Liver (tissue), 9 donors: ENCODE results near the gene HNF4A. TPM values are rescaled to one million over a fixed set of nuclear protein-coding genes. Genes with fewer than 3 reads are reported as not detected.

Experiments used
- DNase-seq: peaks from one replicate; pipeline ENCODE4 v3.0.0-alpha.2; 2017; ENCODE audit warnings: low spot score
- H3K27ac ChIP-seq, 2 donors: one replicate each; pipeline ENCODE4 v1.7.0; 2013; ENCODE audit warnings: inconsistent platforms in 2 of 2, low read length in 2 of 2, control low read depth in 1 of 2, low read depth in 1 of 2, mild to moderate bottlenecking in 1 of 2
- H3K27me3 ChIP-seq, 4 donors: one replicate each; pipeline versions ENCODE4 v1.6.1 to v1.7.0; 2013; ENCODE audit warnings: low read length in 3 of 4, inconsistent platforms in 1 of 4, mild to moderate bottlenecking in 1 of 4, moderate library complexity in 1 of 4; ENCODE audit not compliant: control insufficient read depth in 4 of 4, insufficient read depth in 4 of 4
- H3K36me3 ChIP-seq, 4 donors: one replicate each; pipeline versions ENCODE4 v1.6.1 to v1.7.0; 2013; ENCODE audit warnings: low read length in 3 of 4, mild to moderate bottlenecking in 3 of 4, low read depth in 1 of 4, moderate library complexity in 1 of 4; ENCODE audit not compliant: control insufficient read depth in 4 of 4, insufficient read depth in 3 of 4
- H3K4me1 ChIP-seq, 4 donors: one replicate each; pipeline versions ENCODE4 v1.6.1 to v1.7.0; 2013; ENCODE audit warnings: low read length in 3 of 4, mild to moderate bottlenecking in 3 of 4, moderate library complexity in 1 of 4; ENCODE audit not compliant: control insufficient read depth in 4 of 4, insufficient read depth in 4 of 4
- H3K4me3 ChIP-seq, 3 donors: one replicate each; pipeline versions ENCODE4 v1.6.1 to v1.7.0; 2013; ENCODE audit warnings: low read length in 3 of 3, control low read depth in 1 of 3, low read depth in 1 of 3, mild to moderate bottlenecking in 1 of 3
- H3K9ac ChIP-seq, 2 donors: one replicate each; pipeline ENCODE4 v1.7.0; 2013; ENCODE audit warnings: low read length in 2 of 2, mild to moderate bottlenecking in 2 of 2, moderate library complexity in 2 of 2, control low read depth in 1 of 2, low read depth in 1 of 2
- H3K9me3 ChIP-seq, 4 donors: one replicate each; pipeline versions ENCODE4 v1.6.1 to v1.7.0; 2013; ENCODE audit warnings: low read length in 3 of 4; ENCODE audit not compliant: control insufficient read depth in 4 of 4
- CTCF ChIP-seq: fragments of 150-350 bp; IDR thresholded peaks from 2 replicates; pipeline ENCODE4 v1.5.1; 2017; ENCODE audit warnings: improper control_type of control experiment, low read depth, low read length; ENCODE audit not compliant: missing input control
- EGR1 ChIP-seq, 2 donors: IDR thresholded peaks; 2 replicates each; pipeline ENCODE4 v1.6.1; 2016 to 2018; ENCODE audit warnings: antibody characterized with exemption in 2 of 2, low read depth in 2 of 2
- FOXA1 ChIP-seq: IDR thresholded peaks from 2 replicates; pipeline ENCODE4 v1.6.1; 2016; ENCODE audit warnings: antibody characterized with exemption
- GABPA ChIP-seq, 2 donors: IDR thresholded peaks in 1 of 2; conservative IDR thresholded peaks in 1 of 2; 2 replicates each; pipeline ENCODE4 v1.6.1; 2016; ENCODE audit warnings: antibody characterized with exemption in 2 of 2, mild to moderate bottlenecking in 1 of 2, moderate library complexity in 1 of 2
- HNF4A ChIP-seq, 2 donors: conservative IDR thresholded peaks; 2 replicates each; pipeline ENCODE4 v1.6.1; 2016; ENCODE audit warnings: antibody characterized with exemption in 2 of 2, mild to moderate bottlenecking in 2 of 2
- HNF4G ChIP-seq: IDR thresholded peaks from 2 replicates; pipeline ENCODE4 v1.6.1; 2016; ENCODE audit warnings: antibody characterized with exemption
- JUND ChIP-seq, 2 donors: IDR thresholded peaks; 2 replicates each; pipeline ENCODE4 v1.6.1; 2016; ENCODE audit warnings: antibody characterized with exemption in 2 of 2
- NR2F2 ChIP-seq: IDR thresholded peaks from 2 replicates; pipeline ENCODE4 v1.6.1; 2016; ENCODE audit warnings: antibody characterized with exemption
- RXRA ChIP-seq, 2 donors: IDR thresholded peaks; 2 replicates each; pipeline ENCODE4 v1.6.1; 2017 to 2018; ENCODE audit warnings: antibody characterized with exemption in 2 of 2, mild to moderate bottlenecking in 1 of 2
- SP1 ChIP-seq: IDR thresholded peaks from 2 replicates; pipeline ENCODE4 v1.6.1; 2018; ENCODE audit warnings: antibody characterized with exemption, mild to moderate bottlenecking
- TAF1 ChIP-seq: conservative IDR thresholded peaks from 2 replicates; pipeline ENCODE4 v1.6.1; 2016; ENCODE audit warnings: antibody characterized with exemption, mild to moderate bottlenecking
- YY1 ChIP-seq: IDR thresholded peaks from 2 replicates; pipeline ENCODE4 v1.6.1; 2016; ENCODE audit warnings: antibody characterized with exemption, mild to moderate bottlenecking
- ZBTB33 ChIP-seq: IDR thresholded peaks from 2 replicates; pipeline ENCODE4 v1.6.1; 2016; ENCODE audit warnings: antibody characterized with exemption
- WGBS: extraction: QIAGEN DNeasy Blood & Tissue Kit; methylation state at CpG from one replicate; pipeline ENCODE4 v1.1.7; 2013; 5-methylcytosine and 5-hydroxymethylcytosine counted together
- polyA plus RNA-seq, 2 donors: library from polyadenylated mRNA; stranded (reverse) in 1 of 2; unstranded in 1 of 2; fragments of 200-250 nt in 1 of 2; fragments of >200 nt in 1 of 2; fragmentation: Nextera tagmentation in 1 of 2; extraction: Ambion mirVana in 1 of 2; gene quantifications; one replicate each; pipeline versions ENCODE4 v1.2.1 to v1.2.3, GENCODE V29; 2013 to 2015
- total RNA-seq, 2 donors: library from RNA; depleted of rRNA; stranded (reverse); fragments of >200 nt; gene quantifications; one replicate each; pipeline ENCODE4 v1.2.3, GENCODE V29; 2014
- TF ChIP-seq, protein P1 (sequence below): IDR thresholded peaks from 2 replicates; pipeline ENCODE4 v1.6.1; 2016; ENCODE audit warnings: antibody characterized with exemption
- TF ChIP-seq, protein P2 (sequence below): IDR thresholded peaks from 2 replicates; pipeline ENCODE4 v1.6.1; 2016; ENCODE audit warnings: antibody characterized with exemption
- TF ChIP-seq, protein P3 (sequence below): IDR thresholded peaks from 2 replicates; pipeline ENCODE4 v1.6.1; 2016; ENCODE audit warnings: antibody characterized with exemption, mild to moderate bottlenecking
- donor health status: healthy.
- donor health status: healthy.
- donor health status: healthy.
- donor health status: healthy.
- donor health status: healthy.

The HNF4A gene
- total and polyA plus RNA-seq, 4 donors = 51.7 to 171 (median 86.0) TPM

DNA sequence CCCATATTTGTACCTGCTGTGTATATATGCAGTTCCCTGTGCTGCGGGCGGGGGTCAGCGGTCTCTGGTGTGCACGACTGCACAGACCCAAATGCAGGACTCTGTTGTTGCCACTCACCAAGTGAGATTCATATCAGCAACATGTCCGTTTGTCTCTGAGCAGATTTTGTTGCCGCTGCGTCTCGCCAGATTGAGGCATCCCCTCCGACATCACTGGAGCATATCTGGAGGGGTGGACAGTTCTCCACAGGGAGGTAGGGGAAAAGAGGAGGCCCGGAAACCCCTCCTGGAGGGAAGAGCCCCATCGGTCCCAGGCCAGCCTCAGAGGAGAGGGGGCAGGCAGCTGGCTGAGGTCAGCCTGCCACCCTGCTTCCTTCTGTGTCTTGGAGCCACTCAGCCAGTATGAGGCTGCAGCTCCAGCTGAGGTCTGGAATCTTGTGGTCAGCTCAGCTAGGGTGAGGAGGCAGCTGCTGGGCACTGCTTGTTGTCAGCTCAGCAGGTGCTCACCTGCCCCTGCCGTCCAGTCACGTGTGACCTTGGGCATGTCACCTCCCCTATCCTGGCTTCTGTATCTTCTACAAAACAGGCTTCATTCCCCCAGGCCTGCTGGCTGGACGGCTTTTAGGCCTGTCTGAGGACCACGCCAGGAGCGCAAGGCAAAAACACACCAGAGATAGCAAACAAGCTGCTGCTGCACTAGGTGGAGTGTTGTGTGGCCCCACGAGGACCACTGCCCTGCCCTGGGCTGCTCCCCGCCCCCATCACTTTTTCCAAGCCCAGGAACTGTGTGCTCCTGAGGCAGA is 47.1 kb downstream of the HNF4A start:
- 28% methylated on average over 18 of the region's 18 CpGs for WGBS
- no peaks in the 10 kb centered on the region for H3K27me3 ChIP-seq
- H3K4me1 ChIP-seq = peaks cover 9 to 72% (median 48%) of the 10 kb centered on the region in 4 donors
- no peak for DNase-seq
- H3K9ac ChIP-seq = peak overlapping the region; percentile 96 to 98
- peak overlapping the region; percentile 76 to 95 for H3K27ac ChIP-seq
- TF ChIP-seq, protein P1, sequence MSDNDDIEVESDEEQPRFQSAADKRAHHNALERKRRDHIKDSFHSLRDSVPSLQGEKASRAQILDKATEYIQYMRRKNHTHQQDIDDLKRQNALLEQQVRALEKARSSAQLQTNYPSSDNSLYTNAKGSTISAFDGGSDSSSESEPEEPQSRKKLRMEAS = peak; percentile 40
- peak; percentile 6 for TF ChIP-seq SP1
- TF ChIP-seq, protein P2, sequence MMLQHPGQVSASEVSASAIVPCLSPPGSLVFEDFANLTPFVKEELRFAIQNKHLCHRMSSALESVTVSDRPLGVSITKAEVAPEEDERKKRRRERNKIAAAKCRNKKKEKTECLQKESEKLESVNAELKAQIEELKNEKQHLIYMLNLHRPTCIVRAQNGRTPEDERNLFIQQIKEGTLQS = peak; percentile 5
- TF ChIP-seq HNF4A (conservative IDR thresholded peaks at IDR 0.05) = no peak
- TF ChIP-seq GABPA (IDR thresholded peaks at IDR 0.05 in 1 of 2, conservative IDR thresholded peaks at IDR 0.05 in 1 of 2) = no peak
- TF ChIP-seq, protein P3, sequence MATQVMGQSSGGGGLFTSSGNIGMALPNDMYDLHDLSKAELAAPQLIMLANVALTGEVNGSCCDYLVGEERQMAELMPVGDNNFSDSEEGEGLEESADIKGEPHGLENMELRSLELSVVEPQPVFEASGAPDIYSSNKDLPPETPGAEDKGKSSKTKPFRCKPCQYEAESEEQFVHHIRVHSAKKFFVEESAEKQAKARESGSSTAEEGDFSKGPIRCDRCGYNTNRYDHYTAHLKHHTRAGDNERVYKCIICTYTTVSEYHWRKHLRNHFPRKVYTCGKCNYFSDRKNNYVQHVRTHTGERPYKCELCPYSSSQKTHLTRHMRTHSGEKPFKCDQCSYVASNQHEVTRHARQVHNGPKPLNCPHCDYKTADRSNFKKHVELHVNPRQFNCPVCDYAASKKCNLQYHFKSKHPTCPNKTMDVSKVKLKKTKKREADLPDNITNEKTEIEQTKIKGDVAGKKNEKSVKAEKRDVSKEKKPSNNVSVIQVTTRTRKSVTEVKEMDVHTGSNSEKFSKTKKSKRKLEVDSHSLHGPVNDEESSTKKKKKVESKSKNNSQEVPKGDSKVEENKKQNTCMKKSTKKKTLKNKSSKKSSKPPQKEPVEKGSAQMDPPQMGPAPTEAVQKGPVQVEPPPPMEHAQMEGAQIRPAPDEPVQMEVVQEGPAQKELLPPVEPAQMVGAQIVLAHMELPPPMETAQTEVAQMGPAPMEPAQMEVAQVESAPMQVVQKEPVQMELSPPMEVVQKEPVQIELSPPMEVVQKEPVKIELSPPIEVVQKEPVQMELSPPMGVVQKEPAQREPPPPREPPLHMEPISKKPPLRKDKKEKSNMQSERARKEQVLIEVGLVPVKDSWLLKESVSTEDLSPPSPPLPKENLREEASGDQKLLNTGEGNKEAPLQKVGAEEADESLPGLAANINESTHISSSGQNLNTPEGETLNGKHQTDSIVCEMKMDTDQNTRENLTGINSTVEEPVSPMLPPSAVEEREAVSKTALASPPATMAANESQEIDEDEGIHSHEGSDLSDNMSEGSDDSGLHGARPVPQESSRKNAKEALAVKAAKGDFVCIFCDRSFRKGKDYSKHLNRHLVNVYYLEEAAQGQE = no peak
- TF ChIP-seq TAF1 = peak; percentile 55
- TF ChIP-seq RXRA (IDR thresholded peaks at IDR 0.05) = peak in 1 of 2 donors; percentile 32
- peak overlapping the region; percentile 74 to 99 (median 94) for H3K4me3 ChIP-seq
- peaks cover 1 to 11% (median 9%) of the 10 kb centered on the region in 4 donors for H3K36me3 ChIP-seq
- no peaks in the 10 kb centered on the region for H3K9me3 ChIP-seq

GRCh38 chr20:44403194-44404112 is 48.0 kb downstream of the HNF4A start:
- peak overlapping the region; percentile 74 to 99 (median 94) for H3K4me3 ChIP-seq
- H3K27me3 ChIP-seq = no peaks in the 10 kb centered on the region
- no peaks in the 10 kb centered on the region for H3K9me3 ChIP-seq
- H3K27ac ChIP-seq = peak overlapping the region; percentile 76 to 95
- DNase-seq = no peak
- WGBS = 33% methylated on average over 11 of the region's 11 CpGs
- peaks cover 5 to 16% (median 10%) of the 10 kb centered on the region in 4 donors for H3K36me3 ChIP-seq
- H3K9ac ChIP-seq = peak overlapping the region; percentile 96 to 98
- H3K4me1 ChIP-seq = peaks cover 9 to 79% (median 54%) of the 10 kb centered on the region in 4 donors
- TF ChIP-seq NR2F2 (no peak), TAF1 (no peak), SP1 (no peak), EGR1 (IDR thresholded peaks at IDR 0.05; ENCODE audit: low read depth in 2 of 2) (no peak), GABPA (IDR thresholded peaks at IDR 0.05 in 1 of 2, conservative IDR thresholded peaks at IDR 0.05 in 1 of 2) (no peak), ZBTB33 (no peak), RXRA (IDR thresholded peaks at IDR 0.05) (no peak), CTCF (no peak), JUND (IDR thresholded peaks at IDR 0.05) (no peak), FOXA1 (no peak), YY1 (no peak), HNF4G (no peak)
- TF ChIP-seq, protein P2 = no peak
- TF ChIP-seq, protein P3 = no peak
